ENCODE results near the gene E2F1.
"Not testable (repeated sequence)": the region's sequence is repeated elsewhere in the genome, so short reads cannot be mapped to it uniquely, and the experiment has no call there.

E2F1 gene

DNA sequence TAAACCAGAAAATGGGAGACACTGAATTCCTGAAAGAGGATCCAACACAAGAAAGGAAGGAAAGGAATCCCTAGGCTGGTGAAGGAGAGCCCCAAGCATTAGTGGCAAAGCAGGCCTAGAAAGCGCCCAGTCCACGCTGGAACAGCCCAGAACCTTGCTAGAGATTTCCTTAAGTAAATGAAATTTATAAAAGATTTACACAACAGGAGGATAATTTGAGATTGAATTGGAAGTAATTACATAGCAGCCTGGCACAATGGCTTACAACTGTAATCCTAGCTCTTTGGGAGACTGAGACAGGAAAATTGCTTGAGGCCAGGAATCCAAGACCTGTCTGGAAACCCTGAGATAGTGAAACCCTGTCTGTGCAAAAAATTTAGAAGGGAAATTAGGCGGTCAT lies 50.8 kb downstream of the E2F1 start:
- DNase-seq = no peak

DNA sequence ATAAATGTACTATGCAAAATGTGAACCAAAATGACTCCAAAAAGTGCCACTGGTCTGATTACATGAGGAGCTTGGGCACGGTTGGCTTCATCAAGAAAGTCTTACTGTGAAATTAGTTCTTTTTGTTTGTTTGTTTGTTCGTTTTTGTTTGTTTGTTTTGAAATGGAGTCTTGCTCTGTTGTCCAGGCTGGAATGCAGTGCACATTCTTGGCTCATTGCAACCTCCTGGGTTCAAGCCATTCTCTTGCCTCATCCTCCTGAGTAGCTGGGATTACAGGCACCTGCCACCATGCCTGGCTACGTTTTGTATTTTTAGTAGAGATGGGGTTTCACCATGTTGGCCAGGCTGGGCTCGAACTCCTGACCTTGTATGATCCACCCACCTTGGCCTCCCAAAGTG lies 54.3 kb downstream of the E2F1 start:
- DNase-seq = not testable (repeated sequence)

DNA sequence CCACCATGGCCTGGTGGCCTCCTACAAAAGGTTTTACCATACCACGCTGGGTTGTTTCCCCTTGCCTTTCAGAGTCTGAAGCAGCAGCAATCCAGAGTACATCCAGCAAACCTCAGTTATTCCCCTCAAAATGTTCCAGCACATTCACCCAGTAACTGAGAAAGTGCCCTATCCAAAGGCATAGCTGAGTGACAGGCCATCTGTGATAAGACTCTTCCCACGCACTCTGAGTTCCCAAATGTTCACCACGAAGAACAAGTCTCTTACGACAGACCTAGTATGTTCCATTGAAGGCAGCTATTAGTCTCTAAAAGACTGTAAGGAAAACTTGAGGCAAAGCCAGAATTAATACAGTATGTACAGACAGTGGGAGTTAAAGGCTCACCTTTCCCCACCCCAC lies 55.7 kb downstream of the E2F1 start:
- DNase-seq = no peak

- no peak for DNase-seq
Observed at GRCh38 chr20:33629979-33630378, 56.2 kb downstream of the E2F1 start.

DNA sequence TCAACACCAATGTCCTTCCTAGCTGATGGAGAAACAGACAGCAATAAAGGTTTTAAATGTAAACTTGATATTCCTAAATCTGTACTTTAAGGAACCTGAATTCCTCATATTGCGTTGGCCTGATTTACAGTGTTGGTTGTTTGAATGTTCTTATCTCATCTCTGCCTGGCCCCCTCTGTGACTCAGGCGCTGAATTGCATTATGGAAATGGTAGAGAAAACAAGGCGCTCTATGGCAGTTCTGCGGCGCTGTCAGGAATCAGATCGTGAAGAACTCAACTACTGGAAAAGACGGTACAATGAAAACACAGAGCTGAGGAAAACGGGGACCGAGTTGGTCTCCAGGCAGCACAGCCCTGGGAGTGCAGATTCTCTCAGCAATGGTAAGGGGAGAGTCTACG lies 56.7 kb downstream of the E2F1 start:
- no peak for DNase-seq

DNA sequence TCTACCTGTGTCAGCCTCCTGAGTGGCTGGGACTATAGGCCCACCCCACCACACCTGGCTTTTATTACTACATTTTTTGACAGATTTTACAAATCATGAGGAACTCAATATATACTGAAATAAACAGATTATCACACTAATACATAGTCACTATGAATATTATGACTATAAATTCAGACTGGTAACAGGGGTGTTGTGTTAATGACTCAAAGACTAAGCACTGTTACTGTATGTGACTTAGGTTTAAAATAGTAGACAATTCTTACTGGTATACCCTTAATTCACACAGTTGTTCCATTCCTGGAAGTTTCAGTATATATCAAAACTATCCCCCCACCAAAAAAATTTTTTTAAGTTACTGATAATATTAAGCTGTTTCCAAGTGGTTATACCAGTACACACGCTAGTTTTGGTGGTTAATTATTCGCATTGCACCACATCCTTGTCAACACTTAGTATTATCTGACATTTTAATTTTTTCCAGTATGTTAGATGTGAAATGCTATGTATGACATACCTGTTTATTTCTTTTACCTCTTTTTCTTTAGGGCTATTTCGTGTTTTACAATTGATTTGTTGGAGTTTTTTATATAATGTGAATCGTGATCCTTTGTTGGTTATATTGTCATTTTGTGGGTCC lies 58.5 kb downstream of the E2F1 start:
- no peak for DNase-seq

- DNase-seq = no peak
Observed at GRCh38 chr20:33626190-33626589, 60.0 kb downstream of the E2F1 start.
